H1 (cell line): ENCODE results near the gene SLC25A30. TPM values are rescaled to one million over a fixed set of nuclear protein-coding genes. Genes with fewer than 3 reads are reported as not detected.

Experiments
- CTCF ChIA-PET: fragments of 300-600 bp; sonication (Branson Sonifier 250); formaldehyde crosslinking; loops from one replicate; lab custom pipeline; 2021; ENCODE audit not compliant: partially characterized antibody; lab: Charles Lee
- POLR2A ChIA-PET: fragments of 300-600 bp; sonication (Branson Sonifier 250); formaldehyde crosslinking; loops from one replicate; lab custom pipeline; 2021; ENCODE audit warnings: inconsistent platforms; ENCODE audit not compliant: partially characterized antibody; lab: Charles Lee
- DNase-seq, 2 experiments: peaks; one replicate each; pipeline versions ENCODE4 v3.0.0 to v3.0.0-alpha.2; 2010 to 2022; ENCODE audit warnings: low spot score in 2 of 2, low read depth in 1 of 2, mixed read lengths in 1 of 2
- FAIRE-seq: peaks from 2 replicates; lab custom pipeline; 2011; peaks lifted over from hg19 to GRCh38; lab: Jason Lieb, UNC
- H2AFZ ChIP-seq: 2 replicates; pipeline ENCODE4 v1.8.1; 2012; ENCODE audit warnings: low read length, inconsistent platforms
- H2AK5ac ChIP-seq: 2 replicates; pipeline ENCODE4 v1.6.1; 2013; ENCODE audit warnings: low read depth, low read length
- H2BK120ac ChIP-seq: replicated peaks from 2 replicates; pipeline ENCODE3; 2013; ENCODE audit warnings: low read depth, low read length, inconsistent platforms
- H2BK12ac ChIP-seq: 2 replicates; pipeline ENCODE4 v1.6.1; 2013; ENCODE audit warnings: low read depth, low read length
- H2BK15ac ChIP-seq: 2 replicates; pipeline ENCODE4 v1.6.1; 2013; ENCODE audit warnings: low read length
- H2BK20ac ChIP-seq: 2 replicates; pipeline ENCODE4 v1.6.1; 2013; ENCODE audit warnings: low read length
- H2BK5ac ChIP-seq: 2 replicates; pipeline ENCODE4 v1.6.1; 2013; ENCODE audit warnings: low read depth, low read length
- H3K14ac ChIP-seq: 2 replicates; pipeline ENCODE4 v1.6.1; 2013; ENCODE audit warnings: inconsistent platforms; ENCODE audit not compliant: insufficient read length
- H3K18ac ChIP-seq: 2 replicates; pipeline ENCODE4 v1.6.1; 2013; ENCODE audit warnings: low read length; ENCODE audit errors: extremely low read depth
- H3K23ac ChIP-seq: 2 replicates; pipeline ENCODE4 v1.6.1; 2013; ENCODE audit warnings: inconsistent platforms; ENCODE audit not compliant: insufficient read length
- H3K23me2 ChIP-seq: 2 replicates; pipeline ENCODE4 v1.6.1; 2013; ENCODE audit warnings: low read depth, low read length
- H3K27ac ChIP-seq: 2 replicates; pipeline ENCODE4 v1.6.1; 2011; ENCODE audit warnings: low read depth, low read length, inconsistent platforms
- H3K27me3 ChIP-seq, 4 experiments: replicated peaks in 1 of 4; 1 replicate in 1 of 4; 2 replicates in 3 of 4; pipeline versions ENCODE4 v1.6.1 to v1.8.1; 2011 to 2013; ENCODE audit warnings: low read length in 3 of 4, mild to moderate bottlenecking in 3 of 4, inconsistent platforms in 2 of 4, mixed read lengths in 2 of 4, moderate library complexity in 1 of 4; ENCODE audit not compliant: control insufficient read depth in 3 of 4, insufficient read depth in 3 of 4; ENCODE audit errors: extremely low read depth in 1 of 4
- H3K36me3 ChIP-seq, 4 experiments: 2 replicates each; pipeline versions ENCODE4 v1.6.1 to v1.8.1; 2011 to 2013; ENCODE audit warnings: mild to moderate bottlenecking in 4 of 4, low read length in 3 of 4, moderate library complexity in 2 of 4, control low read depth in 1 of 4, inconsistent platforms in 1 of 4; ENCODE audit not compliant: insufficient read depth in 4 of 4, control insufficient read depth in 2 of 4
- H3K4ac ChIP-seq: replicated peaks from 2 replicates; pipeline ENCODE3; 2013; ENCODE audit warnings: low read length, low read depth, mixed read lengths, inconsistent platforms; ENCODE audit not compliant: insufficient read length
- H3K4me1 ChIP-seq, 4 experiments: replicated peaks in 1 of 4; 1 replicate in 1 of 4; 2 replicates in 3 of 4; pipeline versions ENCODE4 v1.6.1 to v1.8.1; 2011 to 2013; ENCODE audit warnings: low read length in 3 of 4, inconsistent platforms in 2 of 4, mixed read lengths in 1 of 4; ENCODE audit not compliant: insufficient read depth in 4 of 4, control insufficient read depth in 3 of 4
- H3K4me2 ChIP-seq, 2 experiments: 2 replicates each; pipeline versions ENCODE4 v1.6.1 to v1.8.1; 2011 to 2013; ENCODE audit warnings: low read depth in 2 of 2, low read length in 2 of 2, control low read depth in 1 of 2, inconsistent platforms in 1 of 2, mild to moderate bottlenecking in 1 of 2; ENCODE audit not compliant: insufficient read depth in 1 of 2
- H3K4me3 ChIP-seq, 4 experiments: fragments of 200-600, 300-600 bp in 1 of 4; sonication (generic), shearing (Covaris generic), sonication (Bioruptor Twin) in 1 of 4; 2 replicates each; pipeline versions ENCODE4 v1.5.1 to v1.8.1; 2011 to 2016; ENCODE audit warnings: low read length in 4 of 4, low read depth in 3 of 4, control low read depth in 2 of 4, inconsistent platforms in 2 of 4, mild to moderate bottlenecking in 2 of 4, mixed read lengths in 1 of 4, moderate library complexity in 1 of 4; ENCODE audit not compliant: insufficient read depth in 2 of 4; ENCODE audit errors: extremely low read depth in 1 of 4
- H3K56ac ChIP-seq: replicated peaks from 2 replicates; pipeline ENCODE3; 2013; ENCODE audit warnings: low read depth, mild to moderate bottlenecking, mixed read lengths, low read length, inconsistent platforms; ENCODE audit not compliant: insufficient read length
- H3K79me1 ChIP-seq: 2 replicates; pipeline ENCODE4 v1.6.1; 2013; ENCODE audit warnings: low read depth, low read length, control low read depth
- H3K79me2 ChIP-seq, 2 experiments: 2 replicates each; pipeline versions ENCODE4 v1.6.1 to v1.8.1; 2012 to 2013; ENCODE audit warnings: low read length in 2 of 2, mild to moderate bottlenecking in 2 of 2, inconsistent platforms in 1 of 2; ENCODE audit not compliant: insufficient read depth in 2 of 2, control insufficient read depth in 1 of 2
- H3K9ac ChIP-seq, 4 experiments: replicated peaks in 1 of 4; 1 replicate in 1 of 4; 2 replicates in 3 of 4; pipeline versions ENCODE4 v1.6.1 to v1.8.1; 2011 to 2013; ENCODE audit warnings: low read depth in 3 of 4, low read length in 3 of 4, control low read depth in 2 of 4, mild to moderate bottlenecking in 2 of 4, moderate library complexity in 2 of 4, inconsistent platforms in 1 of 4; ENCODE audit errors: extremely low read depth in 1 of 4
- H3K9me3 ChIP-seq, 2 experiments: 2 replicates each; pipeline versions ENCODE4 v1.6.1 to v1.8.1; 2012 to 2013; ENCODE audit warnings: mild to moderate bottlenecking in 2 of 2, moderate library complexity in 2 of 2, control low read depth in 1 of 2, inconsistent platforms in 1 of 2, low read depth in 1 of 2, low read length in 1 of 2, mixed read lengths in 1 of 2; ENCODE audit not compliant: insufficient read depth in 2 of 2
- H4K20me1 ChIP-seq, 2 experiments: replicated peaks in 1 of 2; 2 replicates each; pipeline versions ENCODE3 to v1.8.1; 2011 to 2013; ENCODE audit warnings: inconsistent platforms in 2 of 2, low read length in 2 of 2, mild to moderate bottlenecking in 1 of 2; ENCODE audit not compliant: insufficient read depth in 2 of 2, control insufficient read depth in 1 of 2
- H4K5ac ChIP-seq: 2 replicates; pipeline ENCODE4 v1.6.1; 2013; ENCODE audit warnings: low read length, low read depth, mixed read lengths, inconsistent platforms; ENCODE audit not compliant: insufficient read length
- H4K8ac ChIP-seq: 2 replicates; pipeline ENCODE4 v1.8.0; 2013; ENCODE audit warnings: mild to moderate bottlenecking, moderate library complexity, low read length, inconsistent platforms; ENCODE audit not compliant: insufficient read depth; ENCODE audit errors: extremely low read depth
- H4K91ac ChIP-seq: replicated peaks from 2 replicates; pipeline ENCODE3; 2013; ENCODE audit warnings: low read length, mixed read lengths, inconsistent platforms; ENCODE audit not compliant: insufficient read length
- EGR1 ChIP-seq: IDR thresholded peaks from 2 replicates; pipeline ENCODE4 v1.6.1; 2011; ENCODE audit warnings: low read depth, low read length, borderline replicate concordance
- JUND ChIP-seq: IDR thresholded peaks from 2 replicates; pipeline ENCODE4 v1.6.1; 2011; ENCODE audit warnings: mild to moderate bottlenecking, improper control_type of control experiment, low read length
- POLR2A ChIP-seq, 2 experiments: IDR thresholded peaks; 1 replicate in 1 of 2; 2 replicates in 1 of 2; pipeline ENCODE4 v1.6.1; 2011; ENCODE audit warnings: low read depth in 2 of 2, low read length in 2 of 2, mild to moderate bottlenecking in 2 of 2; ENCODE audit errors: control extremely low read depth in 1 of 2
- POLR2AphosphoS5 ChIP-seq: IDR thresholded peaks from 2 replicates; pipeline ENCODE4 v1.6.1; 2011; ENCODE audit warnings: low read depth, low read length
- WGBS, 2 experiments: shearing (Covaris generic) in 1 of 2; methylation state at CpG; one replicate each; pipeline versions ENCODE4 v1.1.6 to v1.1.7; 2013 to 2015; ENCODE audit warnings: low lambda C conversion rate in 2 of 2, mixed read lengths in 2 of 2, inconsistent platforms in 1 of 2, low coverage in 1 of 2, missing lambda C conversion rate in 1 of 2; ENCODE audit not compliant: insufficient replicate concordance in 2 of 2, insufficient coverage in 1 of 2, insufficient read length in 1 of 2; ENCODE audit errors: extremely low coverage in 1 of 2, missing lambda C conversion rate in 1 of 2; 5-methylcytosine and 5-hydroxymethylcytosine counted together
- polyA plus RNA-seq, 7 experiments: library from polyadenylated mRNA; depleted of rRNA in 3 of 7; stranded (reverse) in 5 of 7; unstranded in 2 of 7; fragments of >200 nt in 5 of 7; fragments of 200-250 nt in 2 of 7; gene quantifications; 1 replicate in 5 of 7; 2 replicates in 1 of 7; 4 replicates in 1 of 7; pipeline versions ENCODE4 v1.2.1 to v1.2.3, GENCODE V29; 2011 to 2013; ENCODE audit warnings: missing spikeins in 2 of 7, mixed read lengths in 2 of 7
- total RNA-seq: library from RNA; stranded (reverse); fragmentation: NEBNext Ultra II Directional; extraction: Animal tissue kit (Norgen Biotek cat#: 25700); gene quantifications from 2 replicates; pipeline ENCODE4 v1.2.1, GENCODE V29; 2021

The SLC25A30 gene
- total and polyA plus RNA-seq, 2 of the 8 experiments (the other 6 are each of a cell fraction or from before 2014, with no cell fraction given) = 2.1 to 8.7 TPM

- H2BK15ac ChIP-seq = no peak overlapping the region
- H3K9ac ChIP-seq = no peak overlapping the region
- H3K79me1 ChIP-seq = no peaks in the 10 kb centered on the region
- peaks cover 0 to 7% (median 3%) of the 10 kb centered on the region in 4 experiments; a peak in 5 of 7 replicates for H3K4me1 ChIP-seq
- H3K4me2 ChIP-seq = no peak overlapping the region
- H3K4ac ChIP-seq = no peak overlapping the region
- H3K56ac ChIP-seq = no peak overlapping the region
- H2BK5ac ChIP-seq = 0 out of 2 replicates have a peak overlapping the region, but pooled peaks have one; percentile 35
- H3K14ac ChIP-seq = no peak overlapping the region
- no peaks in the 10 kb centered on the region for H3K9me3 ChIP-seq
- no peak overlapping the region for H2BK12ac ChIP-seq
- no peak overlapping the region for H4K8ac ChIP-seq
- H2AFZ ChIP-seq = no peak overlapping the region
- H4K5ac ChIP-seq = no peak overlapping the region
- FAIRE-seq (no peak), DNase-seq (peak in 1 of 2 experiments; percentile 66)
- ChIA-PET POLR2A (interaction anchor here (0.7 to 1.6 kb wide), 2 partner anchors 21 to 32 kb away, joined by 3 to 6 read pairs; no protein-coding TSS in a partner anchor), CTCF (interaction anchor here (1.2 to 12.3 kb wide), 5 partner anchors 11 to 98 kb away, joined by 3 to 164 read pairs (median 4); partner anchors contain the start of gene COG3)
- H3K27me3 ChIP-seq = no peaks in the 10 kb centered on the region
- peak in 1 of 2 experiments; percentile 37; a peak in 1 of 3 replicates for TF ChIP-seq POLR2A (IDR thresholded peaks at IDR 0.05; ENCODE audit: control extremely low read depth in 1 of 2, low read depth in 2 of 2, low read length in 2 of 2)
- TF ChIP-seq POLR2AphosphoS5 = 0 out of 2 replicates have a peak, but pooled peaks have one; percentile 33
- no peak for TF ChIP-seq EGR1
- TF ChIP-seq JUND = peak; percentile 47; the same call in 1 of the 2 replicates
- no peak overlapping the region for H2BK120ac ChIP-seq
- H4K20me1 ChIP-seq = no peaks in the 10 kb centered on the region
- no peak overlapping the region for H3K23ac ChIP-seq
- no peaks in the 10 kb centered on the region; a peak in 1 of 4 replicates for H3K79me2 ChIP-seq
- H3K18ac ChIP-seq = no peak overlapping the region
- 0 out of 2 replicates have a peak overlapping the region, but pooled peaks have one; percentile 13 for H2AK5ac ChIP-seq
- no peak overlapping the region for H4K91ac ChIP-seq
- no peak overlapping the region for H2BK20ac ChIP-seq
- H3K4me3 ChIP-seq = no peak overlapping the region
- no peaks in the 10 kb centered on the region for H3K23me2 ChIP-seq
- WGBS, 2 experiments = 93% methylated on average over 2 of the region's 2 CpGs; no CpG with 5 or more reads in 1 of the 2 experiments
- no peaks in the 10 kb centered on the region for H3K36me3 ChIP-seq
- no peak overlapping the region for H3K27ac ChIP-seq
These were observed 50.8 kb downstream of the SLC25A30 start for GRCh38 chr13:45367358-45367757.
